ENCODE data around the gene ASB14.
"Not testable (repeated sequence)": the region's sequence is repeated elsewhere in the genome, so short reads cannot be mapped to it uniquely, and the experiment has no call there.

The ASB14 gene

GRCh38 chr3:57292159-57292896 is at the start of gene ASB14:
Gene ASB14, minus strand, starts transcription at chr3:57292685. Its CDS starts 652 bp downstream, at chr3:57292033.
- TF ChIP-seq SCRT2 (tag by site-specific recombination; IDR thresholded peaks at IDR 0.05) (no peak), ZNF37A (tag by site-specific recombination; IDR thresholded peaks at IDR 0.05) (no peak), BCL11A (tag by site-specific recombination; IDR thresholded peaks at IDR 0.05; ENCODE audit: low read depth) (no peak), KLF16 (tag by site-specific recombination; IDR thresholded peaks at IDR 0.05) (no peak), ZBTB49 (tag by site-specific recombination; IDR thresholded peaks at IDR 0.05; ENCODE audit: low read depth) (no peak), ZSCAN4 (tag by site-specific recombination; IDR thresholded peaks at IDR 0.05) (no peak), TCF7L2 (IDR thresholded peaks at IDR 0.05; ENCODE audit: borderline replicate concordance, low read depth, low read length) (no peak), ZNF768 (tag by site-specific recombination; IDR thresholded peaks at IDR 0.05) (no peak), ZNF416 (tag by site-specific recombination; IDR thresholded peaks at IDR 0.05) (no peak), ZNF664 (tag by site-specific recombination; IDR thresholded peaks at IDR 0.05) (no peak)
- no peak within 1 kb of the TSS for H3K27ac ChIP-seq (ENCODE audit: extremely low read depth, low read depth, low read length)
- CTCF ChIA-PET = no interaction called here
- H3K9me3 ChIP-seq (ENCODE audit: control insufficient read depth, insufficient read depth, low read depth, low read length) = no peaks in the 10 kb centered on the region
- H3K36me3 ChIP-seq (ENCODE audit: control insufficient read depth in 2 of 2, insufficient read depth in 1 of 2, low read length in 2 of 2) = no peaks in the 10 kb centered on the region
- no peak within 1 kb of the TSS for H3K4me3 ChIP-seq (ENCODE audit: low read depth, low read length)
- no peaks in the 10 kb centered on the region for H3K4me1 ChIP-seq (ENCODE audit: control insufficient read depth, insufficient read depth, low read length)
- POLR2A ChIA-PET = no interaction called here

GRCh38 chr3:57339071-57339642 is 46.7 kb upstream of the ASB14 start:
- POLR2A ChIA-PET; H3K4me3 ChIP-seq (ENCODE audit: low read depth, low read length); H3K27ac ChIP-seq (ENCODE audit: extremely low read depth, low read depth, low read length); H3K36me3 ChIP-seq (ENCODE audit: control insufficient read depth in 2 of 2, insufficient read depth in 1 of 2, low read length in 2 of 2); H3K9me3 ChIP-seq (ENCODE audit: control insufficient read depth, insufficient read depth, low read depth, low read length); CTCF ChIA-PET; H3K4me1 ChIP-seq (ENCODE audit: control insufficient read depth, insufficient read depth, low read length): not testable (repeated sequence)

- H3K36me3 ChIP-seq (ENCODE audit: control insufficient read depth in 2 of 2, insufficient read depth in 1 of 2, low read length in 2 of 2); CTCF ChIA-PET; H3K4me3 ChIP-seq (ENCODE audit: low read depth, low read length); H3K27ac ChIP-seq (ENCODE audit: extremely low read depth, low read depth, low read length); H3K9me3 ChIP-seq (ENCODE audit: control insufficient read depth, insufficient read depth, low read depth, low read length); POLR2A ChIA-PET; H3K4me1 ChIP-seq (ENCODE audit: control insufficient read depth, insufficient read depth, low read length): not testable (repeated sequence)
Measured at GRCh38 chr3:57338272-57339070, 46.0 kb upstream of the ASB14 start.

GRCh38 chr3:57335283-57335938 is 42.9 kb upstream of the ASB14 start:
- H3K36me3 ChIP-seq (ENCODE audit: control insufficient read depth in 2 of 2, insufficient read depth in 1 of 2, low read length in 2 of 2) = no peaks in the 10 kb centered on the region
- ChIA-PET CTCF (no interaction called here), POLR2A (interaction anchor here (0.6 kb wide), 1 partner anchor 252 kb away, joined by 4 read pairs; no protein-coding TSS in a partner anchor)
- no peaks in the 10 kb centered on the region for H3K4me1 ChIP-seq (ENCODE audit: control insufficient read depth, insufficient read depth, low read length)
- TF ChIP-seq ZBTB20 (tag by site-specific recombination; IDR thresholded peaks at IDR 0.05) (no peak), ZNF266 (tag by site-specific recombination; IDR thresholded peaks at IDR 0.05; ENCODE audit: low read depth) (no peak), ZNF777 (tag by site-specific recombination; IDR thresholded peaks at IDR 0.05; ENCODE audit: borderline replicate concordance) (no peak), ZNF23 (tag by site-specific recombination; IDR thresholded peaks at IDR 0.05; ENCODE audit: borderline replicate concordance) (no peak), BCL11A (tag by site-specific recombination; IDR thresholded peaks at IDR 0.05; ENCODE audit: low read depth) (no peak), BCL6B (tag by site-specific recombination; IDR thresholded peaks at IDR 0.05) (no peak), ZNF555 (tag by site-specific recombination; conservative IDR thresholded peaks at IDR 0.05) (no peak)
- H3K9me3 ChIP-seq (ENCODE audit: control insufficient read depth, insufficient read depth, low read depth, low read length) = no peaks in the 10 kb centered on the region
- H3K27ac ChIP-seq (ENCODE audit: extremely low read depth, low read depth, low read length) = no peak overlapping the region
- H3K4me3 ChIP-seq (ENCODE audit: low read depth, low read length) = no peak overlapping the region

Data from HEK293 (cell line).